HEK293 (cell line): ENCODE measurements around the gene TXNRD2.

Experiments
- MEIS1 ChIP-seq: sonication (generic); formaldehyde crosslinking; IDR thresholded peaks from 2 replicates; pipeline ENCODE4 v1.8.1; 2022; ENCODE audit warnings: missing genetic modification reagents, mild to moderate bottlenecking, borderline replicate concordance
- ZFP3 ChIP-seq: fragments of 450-650 bp; formaldehyde crosslinking; IDR thresholded peaks from 2 replicates; pipeline ENCODE4 v1.5.1; 2016; ENCODE audit warnings: low read depth, missing biosample characterization, missing genetic modification characterization
- TF ChIP-seq, protein P1 (sequence below): fragments of 450-650 bp; formaldehyde crosslinking; IDR thresholded peaks from 2 replicates; pipeline ENCODE4 v1.5.1; 2016; ENCODE audit warnings: missing biosample characterization, missing genetic modification characterization
- TF ChIP-seq, protein P2 (sequence below): fragments of 450-650 bp; formaldehyde crosslinking; IDR thresholded peaks from 2 replicates; pipeline ENCODE4 v1.5.1; 2016; ENCODE audit warnings: missing biosample characterization, missing genetic modification characterization
- TF ChIP-seq, protein P3 (sequence below): fragments of 450-650 bp; formaldehyde crosslinking; IDR thresholded peaks from 2 replicates; pipeline ENCODE4 v1.5.1; 2016; ENCODE audit warnings: missing biosample characterization, missing genetic modification characterization
- TF ChIP-seq, protein P4 (sequence below): fragments of 450-650 bp; formaldehyde crosslinking; optimal IDR thresholded peaks from 2 replicates; pipeline ENCODE3; 2016; ENCODE audit warnings: missing biosample characterization, mild to moderate bottlenecking, missing genetic modification characterization
- TF ChIP-seq, protein P5 (sequence below): fragments of 450-650 bp; formaldehyde crosslinking; IDR thresholded peaks from 2 replicates; pipeline ENCODE4 v1.5.1; 2016; ENCODE audit warnings: missing biosample characterization, missing genetic modification characterization
- TF ChIP-seq, protein P6 (sequence below): fragments of 450-650 bp; formaldehyde crosslinking; IDR thresholded peaks from 2 replicates; pipeline ENCODE4 v1.5.1; 2016; ENCODE audit warnings: missing biosample characterization, missing genetic modification characterization

DNA sequence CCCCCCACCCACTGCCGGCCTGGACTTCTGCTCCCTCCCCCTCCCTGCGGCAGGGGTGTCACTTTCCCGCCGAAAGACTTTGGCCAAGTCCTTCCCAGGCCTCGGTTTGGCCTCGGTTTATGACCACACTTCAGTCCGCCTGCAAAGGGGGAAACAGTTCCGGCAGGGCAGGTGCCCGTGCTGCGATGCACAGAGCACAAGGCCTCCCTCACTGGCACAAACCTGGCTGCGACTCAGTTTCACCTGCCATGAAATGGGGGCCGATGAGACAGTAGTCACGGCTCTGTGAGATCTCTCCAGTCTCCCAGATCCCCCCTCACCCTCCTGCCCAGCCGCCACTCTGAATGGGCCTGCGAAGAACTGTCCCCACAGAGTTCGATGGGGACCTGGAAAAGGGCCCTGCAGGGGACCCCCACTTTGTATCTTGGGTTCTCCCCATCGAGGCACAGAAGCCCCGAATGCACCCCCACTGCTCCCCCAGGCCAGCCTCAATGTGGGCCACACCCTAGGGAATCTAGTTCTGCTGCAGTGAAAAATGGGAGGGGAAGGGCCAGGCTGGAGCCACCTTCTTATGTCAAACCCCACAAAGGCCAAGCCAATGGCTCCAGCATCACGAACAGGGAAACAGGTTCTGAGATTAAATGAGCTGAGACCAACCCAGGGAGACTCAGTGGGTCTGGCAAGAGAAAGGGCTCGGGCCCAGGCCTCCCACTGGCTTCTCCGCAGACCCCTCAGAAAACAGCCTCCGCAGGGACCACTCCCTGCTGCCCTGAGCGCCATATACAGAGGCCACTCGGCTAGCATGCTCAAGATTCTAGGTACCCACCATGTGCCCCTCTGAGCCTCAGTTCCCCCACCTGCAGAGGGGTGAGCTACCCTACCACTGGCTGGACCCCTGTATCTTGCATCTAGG is 46.0 kb upstream of the TXNRD2 start:
- TF ChIP-seq, protein P1, sequence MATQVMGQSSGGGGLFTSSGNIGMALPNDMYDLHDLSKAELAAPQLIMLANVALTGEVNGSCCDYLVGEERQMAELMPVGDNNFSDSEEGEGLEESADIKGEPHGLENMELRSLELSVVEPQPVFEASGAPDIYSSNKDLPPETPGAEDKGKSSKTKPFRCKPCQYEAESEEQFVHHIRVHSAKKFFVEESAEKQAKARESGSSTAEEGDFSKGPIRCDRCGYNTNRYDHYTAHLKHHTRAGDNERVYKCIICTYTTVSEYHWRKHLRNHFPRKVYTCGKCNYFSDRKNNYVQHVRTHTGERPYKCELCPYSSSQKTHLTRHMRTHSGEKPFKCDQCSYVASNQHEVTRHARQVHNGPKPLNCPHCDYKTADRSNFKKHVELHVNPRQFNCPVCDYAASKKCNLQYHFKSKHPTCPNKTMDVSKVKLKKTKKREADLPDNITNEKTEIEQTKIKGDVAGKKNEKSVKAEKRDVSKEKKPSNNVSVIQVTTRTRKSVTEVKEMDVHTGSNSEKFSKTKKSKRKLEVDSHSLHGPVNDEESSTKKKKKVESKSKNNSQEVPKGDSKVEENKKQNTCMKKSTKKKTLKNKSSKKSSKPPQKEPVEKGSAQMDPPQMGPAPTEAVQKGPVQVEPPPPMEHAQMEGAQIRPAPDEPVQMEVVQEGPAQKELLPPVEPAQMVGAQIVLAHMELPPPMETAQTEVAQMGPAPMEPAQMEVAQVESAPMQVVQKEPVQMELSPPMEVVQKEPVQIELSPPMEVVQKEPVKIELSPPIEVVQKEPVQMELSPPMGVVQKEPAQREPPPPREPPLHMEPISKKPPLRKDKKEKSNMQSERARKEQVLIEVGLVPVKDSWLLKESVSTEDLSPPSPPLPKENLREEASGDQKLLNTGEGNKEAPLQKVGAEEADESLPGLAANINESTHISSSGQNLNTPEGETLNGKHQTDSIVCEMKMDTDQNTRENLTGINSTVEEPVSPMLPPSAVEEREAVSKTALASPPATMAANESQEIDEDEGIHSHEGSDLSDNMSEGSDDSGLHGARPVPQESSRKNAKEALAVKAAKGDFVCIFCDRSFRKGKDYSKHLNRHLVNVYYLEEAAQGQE (tag by site-specific recombination) = no peak
- TF ChIP-seq ZFP3 (tag by site-specific recombination) (no peak), MEIS1 (no peak)
- TF ChIP-seq, protein P2, sequence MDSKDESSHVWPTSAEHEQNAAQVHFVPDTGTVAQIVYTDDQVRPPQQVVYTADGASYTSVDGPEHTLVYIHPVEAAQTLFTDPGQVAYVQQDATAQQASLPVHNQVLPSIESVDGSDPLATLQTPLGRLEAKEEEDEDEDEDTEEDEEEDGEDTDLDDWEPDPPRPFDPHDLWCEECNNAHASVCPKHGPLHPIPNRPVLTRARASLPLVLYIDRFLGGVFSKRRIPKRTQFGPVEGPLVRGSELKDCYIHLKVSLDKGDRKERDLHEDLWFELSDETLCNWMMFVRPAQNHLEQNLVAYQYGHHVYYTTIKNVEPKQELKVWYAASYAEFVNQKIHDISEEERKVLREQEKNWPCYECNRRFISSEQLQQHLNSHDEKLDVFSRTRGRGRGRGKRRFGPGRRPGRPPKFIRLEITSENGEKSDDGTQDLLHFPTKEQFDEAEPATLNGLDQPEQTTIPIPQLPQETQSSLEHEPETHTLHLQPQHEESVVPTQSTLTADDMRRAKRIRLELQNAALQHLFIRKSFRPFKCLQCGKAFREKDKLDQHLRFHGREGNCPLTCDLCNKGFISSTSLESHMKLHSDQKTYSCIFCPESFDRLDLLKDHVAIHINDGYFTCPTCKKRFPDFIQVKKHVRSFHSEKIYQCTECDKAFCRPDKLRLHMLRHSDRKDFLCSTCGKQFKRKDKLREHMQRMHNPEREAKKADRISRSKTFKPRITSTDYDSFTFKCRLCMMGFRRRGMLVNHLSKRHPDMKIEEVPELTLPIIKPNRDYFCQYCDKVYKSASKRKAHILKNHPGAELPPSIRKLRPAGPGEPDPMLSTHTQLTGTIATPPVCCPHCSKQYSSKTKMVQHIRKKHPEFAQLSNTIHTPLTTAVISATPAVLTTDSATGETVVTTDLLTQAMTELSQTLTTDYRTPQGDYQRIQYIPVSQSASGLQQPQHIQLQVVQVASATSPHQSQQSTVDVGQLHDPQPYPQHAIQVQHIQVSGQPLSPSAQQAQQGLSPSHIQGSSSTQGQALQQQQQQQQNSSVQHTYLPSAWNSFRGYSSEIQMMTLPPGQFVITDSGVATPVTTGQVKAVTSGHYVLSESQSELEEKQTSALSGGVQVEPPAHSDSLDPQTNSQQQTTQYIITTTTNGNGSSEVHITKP = peak; percentile 38; the same call in 1 of the 2 replicates
- TF ChIP-seq, protein P3, sequence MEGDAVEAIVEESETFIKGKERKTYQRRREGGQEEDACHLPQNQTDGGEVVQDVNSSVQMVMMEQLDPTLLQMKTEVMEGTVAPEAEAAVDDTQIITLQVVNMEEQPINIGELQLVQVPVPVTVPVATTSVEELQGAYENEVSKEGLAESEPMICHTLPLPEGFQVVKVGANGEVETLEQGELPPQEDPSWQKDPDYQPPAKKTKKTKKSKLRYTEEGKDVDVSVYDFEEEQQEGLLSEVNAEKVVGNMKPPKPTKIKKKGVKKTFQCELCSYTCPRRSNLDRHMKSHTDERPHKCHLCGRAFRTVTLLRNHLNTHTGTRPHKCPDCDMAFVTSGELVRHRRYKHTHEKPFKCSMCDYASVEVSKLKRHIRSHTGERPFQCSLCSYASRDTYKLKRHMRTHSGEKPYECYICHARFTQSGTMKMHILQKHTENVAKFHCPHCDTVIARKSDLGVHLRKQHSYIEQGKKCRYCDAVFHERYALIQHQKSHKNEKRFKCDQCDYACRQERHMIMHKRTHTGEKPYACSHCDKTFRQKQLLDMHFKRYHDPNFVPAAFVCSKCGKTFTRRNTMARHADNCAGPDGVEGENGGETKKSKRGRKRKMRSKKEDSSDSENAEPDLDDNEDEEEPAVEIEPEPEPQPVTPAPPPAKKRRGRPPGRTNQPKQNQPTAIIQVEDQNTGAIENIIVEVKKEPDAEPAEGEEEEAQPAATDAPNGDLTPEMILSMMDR (tag by site-specific recombination) = no peak
- TF ChIP-seq, protein P4, sequence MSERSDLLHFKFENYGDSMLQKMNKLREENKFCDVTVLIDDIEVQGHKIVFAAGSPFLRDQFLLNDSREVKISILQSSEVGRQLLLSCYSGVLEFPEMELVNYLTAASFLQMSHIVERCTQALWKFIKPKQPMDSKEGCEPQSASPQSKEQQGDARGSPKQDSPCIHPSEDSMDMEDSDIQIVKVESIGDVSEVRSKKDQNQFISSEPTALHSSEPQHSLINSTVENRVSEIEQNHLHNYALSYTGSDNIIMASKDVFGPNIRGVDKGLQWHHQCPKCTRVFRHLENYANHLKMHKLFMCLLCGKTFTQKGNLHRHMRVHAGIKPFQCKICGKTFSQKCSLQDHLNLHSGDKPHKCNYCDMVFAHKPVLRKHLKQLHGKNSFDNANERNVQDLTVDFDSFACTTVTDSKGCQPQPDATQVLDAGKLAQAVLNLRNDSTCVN (tag by site-specific recombination) = no peak
- TF ChIP-seq, protein P5, sequence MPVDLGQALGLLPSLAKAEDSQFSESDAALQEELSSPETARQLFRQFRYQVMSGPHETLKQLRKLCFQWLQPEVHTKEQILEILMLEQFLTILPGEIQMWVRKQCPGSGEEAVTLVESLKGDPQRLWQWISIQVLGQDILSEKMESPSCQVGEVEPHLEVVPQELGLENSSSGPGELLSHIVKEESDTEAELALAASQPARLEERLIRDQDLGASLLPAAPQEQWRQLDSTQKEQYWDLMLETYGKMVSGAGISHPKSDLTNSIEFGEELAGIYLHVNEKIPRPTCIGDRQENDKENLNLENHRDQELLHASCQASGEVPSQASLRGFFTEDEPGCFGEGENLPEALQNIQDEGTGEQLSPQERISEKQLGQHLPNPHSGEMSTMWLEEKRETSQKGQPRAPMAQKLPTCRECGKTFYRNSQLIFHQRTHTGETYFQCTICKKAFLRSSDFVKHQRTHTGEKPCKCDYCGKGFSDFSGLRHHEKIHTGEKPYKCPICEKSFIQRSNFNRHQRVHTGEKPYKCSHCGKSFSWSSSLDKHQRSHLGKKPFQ = no peak
- TF ChIP-seq, protein P6, sequence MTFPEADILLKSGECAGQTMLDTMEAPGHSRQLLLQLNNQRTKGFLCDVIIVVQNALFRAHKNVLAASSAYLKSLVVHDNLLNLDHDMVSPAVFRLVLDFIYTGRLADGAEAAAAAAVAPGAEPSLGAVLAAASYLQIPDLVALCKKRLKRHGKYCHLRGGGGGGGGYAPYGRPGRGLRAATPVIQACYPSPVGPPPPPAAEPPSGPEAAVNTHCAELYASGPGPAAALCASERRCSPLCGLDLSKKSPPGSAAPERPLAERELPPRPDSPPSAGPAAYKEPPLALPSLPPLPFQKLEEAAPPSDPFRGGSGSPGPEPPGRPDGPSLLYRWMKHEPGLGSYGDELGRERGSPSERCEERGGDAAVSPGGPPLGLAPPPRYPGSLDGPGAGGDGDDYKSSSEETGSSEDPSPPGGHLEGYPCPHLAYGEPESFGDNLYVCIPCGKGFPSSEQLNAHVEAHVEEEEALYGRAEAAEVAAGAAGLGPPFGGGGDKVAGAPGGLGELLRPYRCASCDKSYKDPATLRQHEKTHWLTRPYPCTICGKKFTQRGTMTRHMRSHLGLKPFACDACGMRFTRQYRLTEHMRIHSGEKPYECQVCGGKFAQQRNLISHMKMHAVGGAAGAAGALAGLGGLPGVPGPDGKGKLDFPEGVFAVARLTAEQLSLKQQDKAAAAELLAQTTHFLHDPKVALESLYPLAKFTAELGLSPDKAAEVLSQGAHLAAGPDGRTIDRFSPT (tag by site-specific recombination) = no peak
